Germinal center (tissue), 1 donor: ENCODE results near the gene ARL14EP.
A peak's percentile ranks its signal among the peaks of the same experiment; 100 is the strongest.

Source experiments
- DNase-seq: peaks from one replicate; pipeline ENCODE4 v3.0.0; 2012; ENCODE audit warnings: mixed read lengths, low spot score

The ARL14EP gene

GRCh38 chr11:30322826-30323710 lies at the start of gene ARL14EP:
Gene ARL14EP, plus strand, starts transcription at chr11:30323104. Its CDS starts 7,845 bp downstream, at chr11:30330949.
- DNase-seq = peak; percentile 81

- DNase-seq = no peak
These were observed 45.7 kb upstream of the ARL14EP start for GRCh38 chr11:30277176-30277575.

- no peak for DNase-seq
These were observed 43.1 kb upstream of the ARL14EP start for GRCh38 chr11:30279796-30280195.

GRCh38 chr11:30281476-30282288 lies 41.2 kb upstream of the ARL14EP start:
- DNase-seq = no peak

- DNase-seq = no peak
These were observed 40.6 kb upstream of the ARL14EP start for GRCh38 chr11:30282289-30282631.

DNA sequence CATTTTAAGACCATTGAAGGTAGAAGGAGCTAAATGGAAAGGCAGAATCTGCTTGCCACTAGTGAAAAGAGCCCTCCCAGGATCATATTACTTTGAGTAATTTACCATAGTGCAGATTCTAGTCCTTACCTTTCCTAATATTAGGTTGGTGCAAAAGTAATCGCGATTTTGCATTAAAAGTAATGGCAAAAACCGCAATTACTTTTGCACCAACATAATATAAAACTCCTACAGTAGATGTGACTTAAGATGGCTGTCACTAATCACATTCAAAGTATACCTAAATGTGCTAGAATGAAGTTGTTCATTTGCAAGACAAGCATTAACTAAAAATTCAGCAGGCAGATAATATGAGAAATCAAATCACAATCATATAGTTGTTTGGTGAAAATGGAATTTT lies 38.1 kb upstream of the ARL14EP start:
- DNase-seq = no peak

DNA sequence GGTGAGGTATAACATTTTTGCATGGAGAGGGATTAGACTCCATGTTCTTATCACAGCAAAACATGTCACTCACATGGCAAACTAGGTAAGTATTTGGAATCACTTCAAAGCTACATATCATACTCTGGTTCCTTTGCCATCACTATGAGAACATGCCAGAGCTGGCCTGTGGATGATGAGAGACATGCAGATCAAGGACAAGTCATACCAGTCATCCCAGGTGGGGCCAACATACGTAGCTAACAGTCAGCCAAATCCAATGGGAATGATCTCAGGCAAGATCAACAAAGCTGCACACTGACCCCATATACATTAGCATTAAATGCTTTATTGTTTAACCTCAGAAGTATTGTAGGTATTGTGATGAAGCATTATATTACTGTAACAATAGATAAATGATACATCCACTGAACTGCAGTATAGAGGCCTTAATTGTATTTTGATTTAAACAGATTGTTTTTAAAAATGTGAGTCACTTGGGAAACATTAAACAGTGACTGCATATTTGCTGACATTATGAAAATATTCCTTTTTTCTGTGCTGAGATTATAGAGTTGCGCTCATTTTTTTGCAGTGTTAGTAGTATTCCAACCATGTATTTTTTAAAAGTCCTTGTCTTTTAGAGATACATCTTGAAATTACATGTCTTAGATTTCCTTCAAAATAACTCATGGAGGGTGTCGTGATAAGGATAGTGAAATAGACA lies 37.3 kb upstream of the ARL14EP start:
- DNase-seq = no peak

- DNase-seq = no peak
These were observed 31.6 kb upstream of the ARL14EP start for GRCh38 chr11:30291331-30291730.

GRCh38 chr11:30292545-30292944 lies 30.4 kb upstream of the ARL14EP start:
- no peak for DNase-seq

GRCh38 chr11:30295178-30295885 lies 27.6 kb upstream of the ARL14EP start:
- DNase-seq = no peak

GRCh38 chr11:30304620-30305019 lies 18.3 kb upstream of the ARL14EP start:
- no peak for DNase-seq

DNA sequence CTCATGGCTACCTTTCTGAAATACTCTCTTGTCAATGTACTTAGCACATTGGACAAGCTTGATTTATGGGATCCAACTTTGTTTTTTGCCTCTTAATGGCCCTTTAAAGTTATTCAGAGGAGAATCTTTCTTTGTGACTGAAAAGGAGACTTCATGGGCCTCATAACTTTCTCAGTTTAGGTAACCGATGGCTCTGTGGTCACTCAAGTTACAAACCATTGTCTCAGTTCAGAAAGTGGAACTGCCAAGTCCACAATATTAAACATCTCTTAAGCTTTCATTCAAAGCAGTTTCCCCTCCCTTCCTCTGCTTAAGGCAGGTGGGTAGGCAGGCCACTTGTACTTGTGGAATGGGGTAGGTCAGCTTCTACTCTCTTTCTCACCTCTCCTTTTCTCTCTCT lies 12.3 kb upstream of the ARL14EP start:
- no peak for DNase-seq

DNA sequence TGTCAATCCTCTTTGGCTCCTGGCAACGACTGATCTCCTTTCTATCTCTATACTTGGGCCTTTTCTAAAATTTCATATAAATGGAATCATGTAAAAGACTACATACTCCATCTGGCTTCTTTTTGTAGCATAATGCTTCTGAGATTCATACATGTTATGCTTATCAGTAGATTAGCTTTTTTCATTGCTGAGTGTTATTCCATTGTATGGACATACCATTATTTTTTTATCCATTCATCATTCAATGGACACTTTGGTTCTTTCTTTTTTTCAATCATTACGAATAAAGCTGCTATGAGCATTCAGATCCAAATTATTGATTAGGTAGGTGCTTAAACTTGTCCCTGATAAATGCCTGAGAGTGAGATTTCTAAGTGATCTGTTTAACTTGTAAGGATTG lies 11.7 kb upstream of the ARL14EP start:
- DNase-seq = no peak

GRCh38 chr11:30312243-30312642 lies 10.7 kb upstream of the ARL14EP start:
- no peak for DNase-seq

DNA sequence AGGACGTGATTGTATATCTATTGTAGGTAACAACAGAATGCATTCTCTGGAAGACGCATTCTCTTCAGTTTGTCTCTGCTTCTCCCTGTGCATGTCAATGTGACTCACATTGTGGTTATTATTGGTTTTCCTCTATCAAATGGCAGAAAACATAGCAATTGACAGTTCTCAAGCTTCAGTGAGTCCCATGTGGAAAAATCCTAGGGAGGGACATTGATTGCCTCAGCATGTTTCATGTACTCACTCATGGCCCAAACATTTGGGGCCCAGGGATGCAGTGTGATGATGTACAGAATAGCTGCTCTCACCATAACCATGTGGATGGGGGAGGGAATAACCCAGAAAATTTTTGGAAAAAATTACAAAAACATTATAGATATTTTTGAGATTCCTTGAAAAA lies 9.3 kb upstream of the ARL14EP start:
- DNase-seq = no peak

DNA sequence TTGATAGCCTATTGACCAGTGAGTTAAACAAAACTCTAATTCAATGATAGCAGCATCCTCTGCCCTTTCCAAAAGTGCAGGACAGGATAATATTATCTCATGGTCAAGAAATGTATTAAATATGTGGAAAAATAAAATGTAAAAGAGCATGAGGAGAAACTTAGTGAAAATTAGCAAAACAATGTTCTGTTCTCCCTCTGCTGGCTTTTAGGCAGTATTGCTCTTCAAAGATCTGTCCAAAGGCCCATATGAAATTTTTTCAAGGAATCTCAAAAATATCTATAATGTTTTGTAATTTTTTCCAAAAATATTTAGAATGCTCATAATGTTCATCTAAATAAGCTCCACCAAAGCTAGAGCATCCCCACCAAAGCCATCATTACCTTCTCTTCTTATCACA lies 8.3 kb upstream of the ARL14EP start:
- no peak for DNase-seq

- DNase-seq = no peak
These were observed 6.7 kb upstream of the ARL14EP start for GRCh38 chr11:30316237-30316636.

- DNase-seq = no peak
These were observed 5.9 kb upstream of the ARL14EP start for GRCh38 chr11:30317030-30317429.

GRCh38 chr11:30321321-30321720 lies 1.6 kb upstream of the ARL14EP start:
- no peak for DNase-seq

DNA sequence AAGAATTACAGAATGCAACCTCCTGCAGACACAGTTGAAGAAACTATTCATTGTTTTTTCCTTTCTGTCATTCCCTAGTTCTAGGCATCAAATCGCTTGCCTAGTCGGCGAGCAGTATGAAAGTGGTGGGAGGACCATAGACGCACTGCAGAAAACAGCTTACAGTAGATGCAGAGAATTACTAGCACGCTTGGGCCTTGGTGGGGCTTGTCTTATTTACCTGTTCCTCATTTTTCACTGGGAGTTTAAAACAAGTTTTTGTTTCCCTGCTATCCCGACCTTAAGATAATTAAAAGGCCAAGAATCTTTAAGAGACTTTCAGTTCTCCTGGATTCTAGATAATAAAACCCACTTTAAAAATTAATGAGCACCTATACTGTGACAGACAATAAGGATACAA lies 713 bp upstream of the ARL14EP start:
- DNase-seq = no peak

DNA sequence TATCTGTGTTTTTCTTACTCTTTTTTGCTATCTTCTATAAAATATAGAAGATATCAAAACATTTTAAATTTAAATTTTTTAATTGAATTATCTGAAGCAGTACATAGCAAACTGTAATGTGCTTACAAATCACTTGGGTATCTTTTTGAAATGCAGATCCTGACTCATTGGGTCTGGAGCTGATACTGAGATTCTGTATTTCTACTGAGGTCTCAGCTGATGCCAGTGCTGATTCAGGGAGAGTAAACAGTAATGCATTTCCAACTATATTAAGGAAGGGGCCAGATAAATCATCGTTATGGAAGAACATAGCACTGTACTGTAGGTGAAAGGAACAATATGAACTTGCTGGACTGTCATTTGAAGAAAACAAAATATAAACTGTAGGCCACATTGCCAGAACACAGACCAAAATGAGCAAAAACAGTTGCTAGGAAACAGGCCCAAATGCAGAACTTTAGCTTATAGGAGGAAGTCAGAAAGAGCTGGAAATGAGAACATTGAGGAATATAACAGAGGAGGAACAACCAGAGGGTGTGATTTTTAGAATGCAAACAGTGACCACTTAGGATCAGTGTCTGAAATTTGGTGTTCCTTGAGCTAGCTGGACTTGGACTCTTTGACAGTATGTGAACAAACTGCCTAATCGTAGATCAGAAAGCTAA lies 3.3 kb downstream of the ARL14EP start:
- DNase-seq = no peak
